ENCODE results near the gene BOD1. TPM values are rescaled to one million over a fixed set of nuclear protein-coding genes. Genes with fewer than 3 reads are reported as not detected.
A peak's percentile ranks its signal among the peaks of the same experiment; 100 is the strongest.

The BOD1 gene
- total and polyA plus RNA-seq, 2 of the 8 experiments (the other 6 are each of a cell fraction or from before 2014, with no cell fraction given) = 107 to 149 TPM

DNA sequence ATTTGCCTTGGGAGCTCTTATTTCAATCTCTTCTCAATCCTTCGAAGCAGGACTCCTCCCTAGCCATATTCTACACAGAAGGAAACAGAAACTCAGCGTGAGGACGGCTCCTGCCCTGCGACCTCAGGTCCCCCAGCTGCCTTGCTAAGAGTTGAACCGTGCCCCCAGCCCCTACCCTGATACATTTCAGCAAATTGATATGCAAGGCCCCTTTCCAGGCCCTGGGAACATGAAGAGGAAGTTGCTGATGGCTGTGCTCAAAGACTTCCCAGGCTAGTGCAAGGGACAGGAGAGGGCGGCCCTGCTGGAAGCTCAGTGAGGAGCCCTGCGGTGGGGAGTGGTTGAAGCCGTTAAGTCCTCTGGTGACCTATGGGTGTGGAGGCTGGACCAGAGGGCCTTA lies 41.5 kb downstream of the BOD1 start:
- Histone ChIP-seq H3K27me3 (replicated peaks in 1 of 4; ENCODE audit: control insufficient read depth in 3 of 4, extremely low read depth in 1 of 4, insufficient read depth in 3 of 4, low read length in 3 of 4) (peaks cover 0 to 2% (median 0%) of the 10 kb centered on the region in 4 experiments; a peak in 2 of 7 replicates), H3K36me3 (ENCODE audit: control insufficient read depth in 2 of 4, insufficient read depth in 4 of 4, low read length in 3 of 4) (no peaks in the 10 kb centered on the region), H3K4ac (replicated peaks; ENCODE audit: insufficient read length, low read depth, low read length) (no peak overlapping the region), H4K91ac (replicated peaks; ENCODE audit: insufficient read length, low read length) (no peak overlapping the region), H3K4me3 (ENCODE audit: extremely low read depth in 1 of 4, insufficient read depth in 2 of 4, low read depth in 3 of 4, low read length in 4 of 4) (no peak overlapping the region), H2BK15ac (ENCODE audit: low read length) (no peak overlapping the region), H2BK12ac (ENCODE audit: low read depth, low read length) (no peak overlapping the region), H3K9ac (replicated peaks in 1 of 4; ENCODE audit: extremely low read depth in 1 of 4, low read depth in 3 of 4, low read length in 3 of 4) (no peak overlapping the region), H2AFZ (ENCODE audit: low read length) (0 out of 2 replicates have a peak overlapping the region, but pooled peaks have one; percentile 35), H3K23me2 (ENCODE audit: low read depth, low read length) (no peaks in the 10 kb centered on the region), H3K23ac (ENCODE audit: insufficient read length) (no peak overlapping the region), H4K5ac (ENCODE audit: insufficient read length, low read depth, low read length) (no peak overlapping the region), H3K18ac (ENCODE audit: extremely low read depth, low read length) (peak overlapping the region; percentile 14; the same call in 1 of the 2 replicates), H3K79me1 (ENCODE audit: low read depth, low read length) (no peaks in the 10 kb centered on the region), H3K79me2 (ENCODE audit: control insufficient read depth in 1 of 2, insufficient read depth in 2 of 2, low read length in 2 of 2) (no peaks in the 10 kb centered on the region), H3K4me2 (ENCODE audit: insufficient read depth in 1 of 2, low read depth in 2 of 2, low read length in 2 of 2) (no peak overlapping the region), H2BK120ac (replicated peaks; ENCODE audit: low read depth, low read length) (no peak overlapping the region), H3K56ac (replicated peaks; ENCODE audit: insufficient read length, low read depth, low read length) (no peak overlapping the region), H3K14ac (ENCODE audit: insufficient read length) (no peak overlapping the region), H4K20me1 (replicated peaks in 1 of 2; ENCODE audit: control insufficient read depth in 1 of 2, insufficient read depth in 2 of 2, low read length in 2 of 2) (no peaks in the 10 kb centered on the region), H3K9me3 (ENCODE audit: insufficient read depth in 2 of 2, low read depth in 1 of 2, low read length in 1 of 2) (peaks cover 4 to 10% of the 10 kb centered on the region in 2 experiments; a peak in 3 of 4 replicates), H2BK5ac (ENCODE audit: low read depth, low read length) (peak overlapping the region; percentile 69; the same call in 1 of the 2 replicates), H4K8ac (ENCODE audit: extremely low read depth, insufficient read depth, low read length) (no peak overlapping the region; the same call in 1 of the 2 replicates), H3K27ac (ENCODE audit: low read depth, low read length) (no peak overlapping the region), H2BK20ac (ENCODE audit: low read length) (no peak overlapping the region), H3K4me1 (replicated peaks in 1 of 4; ENCODE audit: control insufficient read depth in 3 of 4, insufficient read depth in 4 of 4, low read length in 3 of 4) (peaks cover 0 to 7% (median 3%) of the 10 kb centered on the region in 4 experiments; a peak in 6 of 7 replicates), H2AK5ac (ENCODE audit: low read depth, low read length) (no peak overlapping the region)
- CTCF ChIA-PET (ENCODE audit: partially characterized antibody) = interaction anchor here (0.6 to 6.0 kb wide), 9 partner anchors 21 to 398 kb away, joined by 3 to 33 read pairs (median 6); no protein-coding TSS in a partner anchor
- TF ChIP-seq GABPA (IDR thresholded peaks at IDR 0.05; ENCODE audit: borderline replicate concordance, insufficient read depth, low read length) (no peak), KDM4A (IDR thresholded peaks at IDR 0.05; ENCODE audit: low read depth, low read length, severe bottlenecking) (no peak), CREB1 (IDR thresholded peaks at IDR 0.05) (no peak), ASH2L (IDR thresholded peaks at IDR 0.05; ENCODE audit: low read length) (no peak)
- POLR2A ChIA-PET (ENCODE audit: partially characterized antibody) = interaction anchor here (0.6 to 1.4 kb wide), 5 partner anchors 40 to 273 kb away, joined by 3 to 4 read pairs (median 4); partner anchors contain the start of genes BOD1 and STC2
- DNase-seq (ENCODE audit: low read depth in 1 of 2, low spot score in 2 of 2) (no peak), FAIRE-seq (no peak)
- WGBS, 2 experiments (ENCODE audit: extremely low coverage in 1 of 2, insufficient coverage in 1 of 2, insufficient read length in 1 of 2, insufficient replicate concordance in 2 of 2, low coverage in 1 of 2, low lambda C conversion rate in 2 of 2, missing lambda C conversion rate in 1 of 2) = 71% methylated on average over 8 of the region's 8 CpGs; no CpG with 5 or more reads in 1 of the 2 experiments

Data from H1 (cell line).